Measurements from ENCODE around the gene DNM1.
A peak's percentile ranks its signal among the peaks of the same experiment; 100 is the strongest.

DNM1 gene

DNA sequence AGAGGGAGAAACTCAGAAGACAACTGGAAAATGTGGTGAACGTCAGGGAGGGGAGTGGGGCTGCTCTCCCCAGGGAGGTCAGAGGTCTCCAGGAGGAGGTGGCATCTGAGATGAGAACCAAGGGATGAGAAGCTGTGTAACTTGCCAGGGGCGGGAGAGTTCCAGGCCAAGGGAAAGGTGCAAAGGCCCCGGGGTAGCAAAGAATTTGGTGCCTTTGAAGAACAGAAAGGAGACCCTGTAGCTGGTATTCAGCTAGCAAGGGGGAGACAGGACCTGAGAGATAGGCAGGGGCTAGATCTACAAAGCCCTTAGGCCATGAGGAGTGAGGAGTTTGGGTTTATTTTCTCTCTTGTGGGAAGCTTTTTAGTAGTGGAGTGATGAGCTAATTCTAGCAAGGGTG is 3.3 kb downstream of the DNM1 start:
- DNase-seq, result no peak

DNA sequence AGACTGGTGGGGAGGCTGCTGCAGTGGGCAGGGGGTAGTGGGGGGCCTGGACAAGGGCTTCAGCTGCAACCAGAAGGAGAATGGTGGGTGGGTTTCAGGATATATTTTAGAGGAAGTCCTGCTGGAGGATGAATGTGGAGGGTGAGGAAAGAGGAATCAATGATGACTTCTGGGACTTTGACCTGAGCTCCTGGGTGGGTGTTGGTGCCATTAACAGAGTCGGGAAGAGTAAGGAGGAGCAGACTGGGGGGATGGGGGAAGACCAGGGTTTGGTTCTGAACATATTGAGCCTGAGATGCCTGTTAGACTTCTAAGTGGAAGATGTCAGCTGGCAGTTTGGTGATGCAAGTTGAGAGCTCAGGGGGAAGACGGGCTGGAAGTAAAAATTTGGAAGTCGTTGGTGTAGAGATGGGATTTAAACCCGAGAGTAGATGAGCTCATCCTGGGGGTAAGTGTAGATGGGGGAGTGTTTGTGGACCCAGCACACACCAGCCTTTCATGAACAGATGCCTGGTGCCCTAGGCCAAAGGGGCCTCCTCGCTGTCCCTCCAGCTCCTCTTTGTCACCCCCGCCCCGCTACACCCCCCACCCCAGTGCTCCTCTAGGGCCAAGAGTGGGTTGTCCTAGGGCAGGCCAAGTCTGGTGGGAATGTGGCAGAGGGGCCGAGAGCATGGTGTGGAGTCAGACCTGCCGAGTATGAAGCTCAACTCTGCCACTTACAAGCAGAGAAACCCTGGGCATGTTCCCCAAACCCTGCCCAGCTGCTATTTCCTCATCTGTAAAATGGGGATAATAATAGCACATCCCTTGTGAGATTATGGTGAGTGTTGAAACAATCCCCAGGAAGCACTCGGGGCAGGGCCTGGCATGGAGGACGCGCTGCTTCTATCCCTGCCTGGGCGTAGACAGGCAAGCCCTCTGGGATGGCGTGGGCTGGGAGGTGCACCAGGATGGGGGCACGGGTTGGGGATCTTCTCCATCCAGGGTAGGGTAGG is 4.0 kb downstream of the DNM1 start:
- DNase-seq, result no peak

DNA sequence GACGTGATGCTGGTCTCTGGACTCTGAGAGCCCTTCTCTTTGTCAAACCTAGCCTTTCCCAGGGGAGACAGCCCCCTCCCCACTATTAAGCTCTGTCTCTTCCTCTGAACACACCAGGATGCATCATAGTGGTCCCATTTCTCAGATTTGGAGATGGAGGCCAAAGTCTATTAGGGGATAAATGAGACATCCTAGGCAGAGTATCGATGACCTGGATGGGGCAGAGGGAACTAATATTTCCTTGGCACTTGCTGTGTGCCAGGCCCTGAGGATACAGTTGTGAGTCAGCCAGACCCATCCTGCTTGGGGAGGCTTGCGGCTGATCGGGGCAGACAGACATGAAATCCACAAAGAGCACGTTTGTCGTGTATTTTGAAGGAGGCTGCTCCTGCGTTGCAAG is 5.2 kb downstream of the DNM1 start:
- no peak for DNase-seq

DNA sequence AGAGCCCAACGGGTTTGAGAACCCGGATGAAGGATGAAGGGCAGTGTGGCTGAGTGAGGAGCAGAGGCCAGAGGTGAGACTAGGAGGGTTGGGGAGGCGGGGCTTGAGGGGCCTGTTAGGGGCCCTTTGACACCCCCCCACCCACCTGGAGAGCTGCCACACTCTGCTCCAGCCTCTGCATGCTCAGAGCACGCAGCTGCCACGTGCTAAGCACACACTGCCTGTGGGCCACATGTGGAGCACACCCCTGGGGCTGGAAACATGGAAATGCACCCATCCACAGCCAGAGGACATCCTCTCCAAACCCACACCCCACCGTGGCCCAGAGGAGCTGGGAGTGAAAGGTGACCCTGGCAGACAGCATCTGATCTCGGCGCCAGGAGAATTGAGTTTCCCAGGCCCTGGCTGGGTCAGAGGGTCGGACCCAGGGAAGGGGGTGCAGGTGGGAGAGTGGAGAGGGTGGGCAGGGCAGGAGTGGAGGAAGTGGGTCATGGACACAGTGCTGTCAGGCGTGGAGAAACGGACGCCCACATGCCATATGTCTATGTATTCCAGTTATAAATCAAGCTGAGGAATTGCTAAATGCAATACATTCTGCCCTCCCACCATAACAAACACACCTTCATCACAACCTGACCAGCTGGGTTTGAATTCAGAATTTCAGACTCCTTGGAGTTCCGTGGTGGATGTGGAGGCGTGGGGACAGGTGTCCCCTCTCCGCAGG is 5.9 kb downstream of the DNM1 start:
- DNase-seq, result no peak

DNA sequence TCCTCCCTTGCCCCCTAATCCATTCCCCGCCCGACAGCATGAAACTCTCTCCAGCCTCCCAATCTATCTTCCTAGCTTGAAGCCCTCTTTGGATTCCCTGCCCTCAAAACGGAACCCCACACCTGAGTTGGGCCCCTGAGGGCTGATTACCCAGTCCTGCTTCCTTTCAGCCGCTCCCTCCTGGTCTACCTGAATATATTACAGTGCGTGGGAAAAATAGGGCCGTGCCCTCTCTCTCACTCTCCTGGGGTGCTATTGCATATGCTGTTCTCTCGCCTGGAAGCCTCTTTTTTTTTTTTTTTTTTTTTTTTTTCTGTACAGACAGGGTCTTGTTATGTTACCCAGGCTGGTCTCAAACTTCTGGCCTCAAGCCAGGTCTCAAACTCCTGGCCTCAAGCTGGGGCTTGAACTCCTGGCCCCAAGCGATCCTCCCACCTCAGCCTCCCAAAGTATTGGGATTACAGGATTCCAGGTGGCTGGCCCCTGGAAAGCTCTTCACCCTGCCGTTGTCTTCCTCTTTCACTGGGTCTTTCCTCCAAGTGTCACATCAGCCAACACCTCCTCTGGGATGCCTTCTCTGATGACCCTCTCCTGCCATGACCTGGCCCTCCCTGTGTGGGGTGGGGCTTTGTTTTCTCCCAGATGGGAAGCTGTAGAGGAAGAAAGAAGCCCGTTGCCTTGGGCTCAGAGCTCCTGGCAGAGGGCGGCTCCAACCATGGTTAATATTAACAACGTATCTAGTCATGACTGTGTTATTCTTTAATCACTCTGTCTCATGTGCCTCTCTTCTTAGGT is 8.2 kb downstream of the DNM1 start:
- no peak for DNase-seq

DNA sequence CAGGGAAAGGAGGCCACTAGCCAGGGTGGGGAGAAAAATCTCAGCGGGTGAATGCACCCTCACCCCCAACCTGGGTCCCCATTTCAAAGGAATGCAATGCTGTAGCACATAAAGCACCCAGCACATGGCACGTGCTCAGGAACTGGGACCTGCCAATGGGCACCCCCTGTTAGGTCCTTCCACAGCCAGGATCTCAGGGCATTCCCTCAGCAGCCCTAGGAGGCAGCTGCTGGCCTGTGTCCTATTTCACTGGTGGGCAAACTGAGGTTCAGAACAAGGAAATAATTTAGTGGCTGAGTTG is 8.8 kb downstream of the DNM1 start:
- DNase-seq, result no peak

DNA sequence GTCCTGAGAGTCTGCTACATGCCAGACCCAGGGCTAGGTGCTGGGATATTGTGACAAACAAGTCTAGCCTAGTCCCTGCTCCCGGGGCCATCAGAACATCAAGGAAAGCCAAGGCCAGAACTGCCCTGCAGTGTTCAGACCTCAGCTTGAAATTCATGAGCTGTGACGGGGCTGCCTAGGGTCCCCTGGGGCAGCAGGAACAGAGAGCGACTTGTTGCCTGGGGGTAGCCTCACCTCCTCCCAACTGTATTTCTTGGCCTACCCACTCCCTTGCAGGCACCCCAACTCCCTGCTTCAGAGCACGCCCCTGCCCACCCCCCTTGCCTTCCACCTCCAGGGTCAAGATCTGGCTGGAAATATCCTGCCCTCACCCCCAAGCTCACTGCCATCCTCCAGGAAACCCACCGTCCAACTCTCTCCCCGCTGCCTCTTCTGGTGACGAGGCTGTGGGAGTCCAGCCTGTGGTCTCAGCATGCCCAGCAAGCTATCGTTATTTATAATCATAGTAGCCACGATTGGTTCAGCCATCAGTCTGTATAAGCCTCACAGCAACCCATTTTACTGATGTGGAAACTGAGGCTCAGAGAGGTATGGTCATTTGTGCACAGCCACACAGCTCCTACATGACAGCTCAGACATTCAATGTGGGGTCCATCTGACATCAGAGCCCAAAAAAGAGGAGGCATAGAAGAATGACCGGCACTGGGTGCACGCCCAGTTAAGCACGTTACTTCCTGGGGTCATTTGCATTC is 10.7 kb downstream of the DNM1 start:
- DNase-seq, result no peak

DNA sequence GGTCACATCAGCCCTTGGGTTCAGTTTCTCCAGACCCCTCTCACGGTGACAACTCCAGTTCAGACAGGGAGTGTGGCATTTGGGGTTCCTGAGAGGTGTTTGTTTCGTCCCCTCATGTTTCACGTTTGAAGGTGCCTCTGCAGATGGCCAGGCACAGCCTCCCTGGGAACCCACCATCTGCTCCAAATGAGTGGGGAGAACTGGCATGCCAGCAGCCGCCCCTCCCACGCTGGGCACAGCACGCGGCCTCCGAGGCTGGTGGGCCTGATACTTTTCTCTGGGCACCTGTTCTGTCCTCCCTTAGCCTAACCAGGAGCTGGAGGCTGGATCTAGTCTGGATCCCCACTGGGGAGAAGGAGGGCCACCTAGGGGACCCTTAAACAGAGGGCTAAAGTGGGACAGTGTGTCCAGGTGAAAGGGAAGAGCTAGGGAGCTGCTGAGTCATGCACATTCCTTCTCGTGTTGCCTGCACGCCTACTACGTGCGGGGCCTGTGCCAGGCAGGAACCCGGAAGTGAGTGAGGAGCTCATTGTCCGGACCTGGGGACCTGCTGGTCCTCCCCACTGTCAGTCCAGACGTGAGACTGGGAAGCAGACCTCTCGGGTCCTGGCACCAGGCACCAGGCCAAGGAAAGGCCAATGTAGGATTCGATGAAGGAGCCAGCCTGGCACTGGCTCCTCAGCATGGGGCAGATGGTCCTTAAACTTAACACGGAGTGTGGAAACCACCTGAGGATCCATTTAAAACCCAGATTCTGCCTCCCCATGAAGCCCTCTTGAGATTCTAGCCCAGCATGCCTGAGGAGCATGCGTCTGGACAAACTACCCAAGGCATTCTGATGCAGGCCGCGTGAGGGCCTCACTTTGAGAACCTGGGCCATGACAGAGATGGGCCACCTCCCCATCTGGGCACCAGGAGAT is 11.7 kb downstream of the DNM1 start:
- DNase-seq, result no peak

DNA sequence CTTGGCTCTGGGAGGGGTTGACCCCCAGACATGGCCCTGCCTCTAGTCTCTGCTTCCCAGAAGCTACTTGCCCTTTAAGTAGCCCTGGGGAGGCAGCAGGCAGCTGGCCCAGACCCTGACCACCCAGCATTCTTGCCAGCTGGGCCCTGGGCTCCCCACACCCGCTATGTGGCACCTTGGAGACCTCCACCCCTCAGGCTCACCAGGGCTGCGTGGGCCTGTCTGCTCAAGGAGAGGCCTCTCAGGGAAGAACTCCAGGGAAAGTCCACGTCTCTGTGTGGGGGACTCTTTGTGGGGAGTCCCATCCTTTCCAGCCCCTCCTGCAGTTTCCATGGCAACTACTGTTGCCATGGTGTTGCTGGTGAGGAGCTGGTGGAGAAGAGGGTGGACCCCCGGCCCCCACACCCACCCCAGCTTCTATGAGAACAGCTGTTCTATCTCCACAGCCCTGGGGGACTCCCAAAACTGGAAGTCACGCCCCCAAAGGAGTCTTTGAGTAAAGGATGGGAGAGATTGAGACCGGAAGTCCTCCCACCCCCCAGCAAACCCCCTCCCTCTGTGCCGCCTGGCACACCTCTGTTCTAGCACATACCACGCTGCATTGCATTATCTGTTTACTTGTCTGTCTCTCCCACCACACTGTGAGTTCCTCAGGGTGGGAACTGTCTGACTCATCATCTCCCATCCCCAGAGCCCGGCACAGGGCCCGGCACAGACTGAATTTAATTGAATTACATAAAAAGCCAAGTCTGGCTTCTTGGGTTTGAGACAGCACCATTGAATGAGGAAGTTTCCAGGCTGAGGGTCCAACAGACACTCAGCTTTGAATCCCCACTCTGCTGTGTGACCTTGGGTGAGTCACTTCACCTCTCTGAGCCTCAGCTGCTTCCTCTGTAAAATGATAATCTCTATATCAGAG is 12.6 kb downstream of the DNM1 start:
- DNase-seq, result no peak

DNA sequence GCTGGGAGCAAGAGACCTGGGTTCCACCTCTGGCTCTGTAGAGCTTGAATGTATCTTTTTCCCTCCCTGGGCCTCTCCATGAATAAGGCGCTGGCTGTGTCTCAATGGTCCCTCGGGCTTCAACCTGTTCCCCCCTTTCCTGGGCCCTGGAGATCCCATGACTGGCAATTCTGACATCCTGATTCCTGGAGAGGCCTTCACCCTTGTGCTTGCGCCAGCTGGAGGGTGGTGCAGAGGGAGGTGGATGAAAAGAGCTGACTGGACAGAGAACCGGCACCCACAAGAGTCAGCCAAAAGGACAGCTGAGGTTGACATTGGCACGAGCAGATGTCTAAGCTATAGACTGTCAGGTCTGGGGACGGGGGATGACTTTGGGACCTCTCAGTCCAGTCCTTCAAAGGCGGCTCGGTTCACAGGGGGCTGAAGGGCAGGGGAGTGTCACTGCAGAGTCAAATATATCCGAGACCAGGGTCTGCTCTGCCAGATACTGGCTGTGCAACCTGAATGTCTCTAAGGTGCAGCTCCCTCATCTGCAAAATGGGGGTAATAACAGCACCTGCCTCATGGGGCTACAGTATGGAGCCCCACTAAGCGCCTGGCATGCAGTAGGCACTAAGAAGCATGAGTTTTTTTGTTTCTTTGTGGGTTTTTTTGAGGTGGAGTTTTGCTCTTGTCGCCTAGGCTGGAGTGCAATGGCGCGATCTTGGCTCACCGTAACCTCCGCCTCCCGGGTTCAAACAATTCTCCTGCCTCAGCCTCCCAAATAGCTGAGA is 13.8 kb downstream of the DNM1 start:
- no peak for DNase-seq

DNA sequence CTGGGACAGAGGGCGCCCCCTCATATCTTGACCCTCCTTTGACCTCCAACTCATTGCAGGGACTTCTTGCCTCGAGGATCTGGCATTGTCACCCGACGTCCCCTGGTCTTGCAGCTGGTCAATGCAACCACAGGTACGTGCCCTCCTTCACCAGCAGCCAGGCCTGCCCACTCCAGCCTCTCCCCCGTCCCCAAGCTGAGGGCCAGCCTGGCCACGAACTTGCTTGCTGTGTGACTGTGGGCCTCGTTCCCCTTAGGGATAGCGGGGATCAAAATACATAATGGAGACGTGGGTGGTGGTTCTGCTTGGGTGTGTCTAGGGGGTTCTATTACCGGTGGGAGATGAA is 15.0 kb downstream of the DNM1 start:
- DNase-seq, result no peak

DNA sequence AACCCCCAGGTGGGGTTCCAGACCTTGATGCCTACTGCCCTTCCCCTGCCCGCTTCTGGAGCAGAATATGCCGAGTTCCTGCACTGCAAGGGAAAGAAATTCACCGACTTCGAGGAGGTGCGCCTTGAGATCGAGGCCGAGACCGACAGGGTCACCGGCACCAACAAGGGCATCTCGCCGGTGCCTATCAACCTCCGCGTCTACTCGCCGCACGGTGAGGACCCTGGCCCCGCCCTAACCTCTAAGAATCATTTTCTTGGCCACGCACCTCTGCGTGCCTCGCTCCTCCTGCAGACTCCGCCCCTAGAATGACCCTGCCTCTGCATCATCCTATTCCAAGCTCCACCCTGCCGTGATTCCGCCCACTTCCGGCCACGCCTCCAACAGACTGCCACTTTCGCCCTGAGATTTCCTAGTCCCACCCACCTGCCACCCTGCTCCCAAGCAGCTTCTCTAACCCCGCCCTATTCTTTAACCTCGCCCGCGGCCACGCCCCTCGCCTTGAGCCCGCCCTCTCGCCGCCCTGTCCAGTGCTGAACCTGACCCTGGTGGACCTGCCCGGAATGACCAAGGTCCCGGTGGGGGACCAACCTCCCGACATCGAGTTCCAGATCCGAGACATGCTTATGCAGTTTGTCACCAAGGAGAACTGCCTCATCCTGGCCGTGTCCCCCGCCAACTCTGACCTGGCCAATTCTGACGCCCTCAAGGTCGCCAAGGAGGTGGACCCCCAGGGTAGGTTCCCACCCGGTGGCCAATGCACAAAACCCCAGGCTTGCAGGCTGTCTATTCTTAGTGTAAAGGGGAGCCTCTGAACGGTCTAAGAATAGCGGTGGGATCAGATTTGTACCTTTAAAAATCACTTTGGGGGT is 15.6 kb downstream of the DNM1 start:
- DNase-seq, result peak; percentile 66

DNA sequence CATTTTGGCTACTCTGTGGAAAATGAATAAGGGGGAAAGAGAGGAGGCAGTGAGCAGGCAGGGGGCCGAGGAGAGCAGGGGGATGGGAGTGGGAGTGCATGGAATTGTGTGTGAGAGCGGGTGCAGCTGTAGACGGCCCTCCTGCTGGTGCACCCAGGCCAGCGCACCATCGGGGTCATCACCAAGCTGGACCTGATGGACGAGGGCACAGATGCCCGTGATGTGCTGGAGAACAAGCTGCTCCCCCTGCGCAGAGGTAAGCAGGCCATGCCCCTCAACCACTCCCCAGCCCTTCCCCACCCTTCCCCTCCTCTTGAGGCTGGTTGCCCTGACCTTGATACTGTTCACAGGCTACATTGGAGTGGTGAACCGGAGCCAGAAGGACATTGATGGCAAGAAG is 16.7 kb downstream of the DNM1 start:
- no peak for DNase-seq

DNA sequence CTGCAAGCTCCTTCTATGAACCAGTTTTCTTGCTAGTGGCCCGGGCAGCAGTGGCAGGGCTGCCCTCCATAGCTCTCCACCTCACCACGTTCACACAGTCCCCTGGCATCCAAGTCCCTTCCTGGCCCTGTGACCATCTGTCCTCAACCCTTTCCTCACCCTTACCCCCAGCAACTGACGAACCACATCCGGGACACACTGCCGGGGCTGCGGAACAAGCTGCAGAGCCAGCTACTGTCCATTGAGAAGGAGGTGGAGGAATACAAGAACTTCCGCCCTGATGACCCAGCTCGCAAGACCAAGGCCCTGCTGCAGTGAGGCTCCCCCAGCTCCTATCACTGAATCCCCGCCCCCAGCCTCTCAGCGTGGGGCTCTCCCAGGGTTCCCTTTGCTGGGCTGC is 18.8 kb downstream of the DNM1 start:
- no peak for DNase-seq

DNA sequence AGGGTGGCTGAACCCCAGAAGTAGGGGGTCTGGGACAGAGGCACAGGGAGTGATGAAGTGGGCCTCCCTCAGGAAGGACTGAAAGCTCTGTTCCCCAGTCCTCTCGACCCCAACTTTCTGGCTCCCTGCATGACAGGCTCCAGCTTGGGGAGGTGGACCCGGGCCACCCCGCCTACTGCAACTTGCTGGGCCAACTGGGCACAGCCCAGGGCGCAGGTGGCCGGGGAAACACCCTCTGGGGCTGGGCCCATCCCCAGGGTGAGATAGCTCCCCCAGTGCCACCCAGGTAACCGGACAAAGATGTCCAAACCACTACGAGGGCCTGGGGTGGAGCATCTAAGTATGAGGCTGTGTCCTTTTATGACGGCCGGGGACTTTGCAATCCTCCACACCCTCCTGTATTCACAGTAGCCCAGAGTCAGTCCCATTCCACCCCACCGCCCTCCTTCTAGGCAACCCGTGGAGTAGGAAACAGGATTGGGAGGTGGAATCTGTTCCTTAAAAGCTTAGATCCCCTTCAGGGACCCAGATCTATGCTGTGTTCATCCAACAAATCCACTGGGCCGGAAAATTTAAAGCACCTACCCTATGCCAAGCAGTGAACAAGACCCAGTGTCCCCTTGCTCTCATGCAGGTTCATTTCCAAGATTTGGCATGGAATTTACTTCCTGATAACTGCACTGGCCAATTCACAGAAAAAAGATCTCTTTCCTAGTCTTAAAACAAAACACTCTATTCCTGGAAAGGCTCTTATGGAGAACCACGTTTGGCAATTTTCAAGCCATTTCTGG is 19.9 kb downstream of the DNM1 start:
- no peak for DNase-seq

DNA sequence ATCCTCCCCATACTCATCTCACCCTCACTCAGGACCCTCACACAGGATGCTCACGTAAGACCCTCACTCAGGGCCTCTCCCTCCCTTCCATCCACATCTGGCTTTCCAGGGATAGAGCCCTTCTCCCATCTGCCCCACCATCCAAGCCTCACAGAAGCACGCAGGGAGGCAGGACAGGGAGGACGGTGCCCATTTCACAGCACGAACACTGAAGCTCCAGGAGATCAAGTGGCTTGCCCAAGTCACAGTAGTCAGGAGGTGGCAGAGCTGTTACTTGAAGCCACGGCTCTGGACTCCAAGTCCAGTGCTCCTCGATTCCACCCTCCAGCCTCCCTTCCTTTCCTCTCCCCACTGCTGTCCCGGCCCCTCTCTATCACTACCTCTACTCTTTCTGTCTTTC is 21.7 kb downstream of the DNM1 start:
- DNase-seq, result no peak

DNA sequence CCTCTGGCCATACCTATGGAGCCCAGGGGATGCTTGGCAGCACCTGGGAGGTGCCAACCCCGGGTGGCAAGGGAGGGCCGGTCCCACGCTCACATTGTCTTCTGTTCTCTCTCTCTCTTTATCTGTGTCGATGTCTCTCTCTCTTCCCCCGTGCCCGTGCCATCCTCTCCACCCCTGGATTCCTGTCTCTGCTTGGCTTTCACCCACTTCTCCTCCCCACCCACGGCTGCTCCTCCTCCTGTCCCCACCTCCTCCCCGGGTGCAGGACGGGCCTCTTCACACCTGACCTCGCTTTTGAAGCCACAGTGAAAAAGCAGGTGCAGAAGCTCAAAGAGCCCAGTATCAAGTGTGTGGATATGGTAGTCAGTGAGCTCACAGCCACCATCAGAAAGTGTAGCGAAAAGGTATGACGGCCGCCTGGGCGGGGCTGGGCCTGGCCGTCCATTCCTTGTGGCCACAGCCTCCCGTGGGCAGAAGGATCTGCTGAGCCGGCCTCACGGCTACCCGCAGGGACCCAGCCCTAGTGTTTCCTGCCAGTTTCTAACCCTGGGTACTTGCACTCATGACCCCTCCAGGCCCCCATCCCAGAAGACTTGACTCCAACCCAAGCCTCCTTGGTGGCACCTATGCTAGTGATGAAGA is 22.7 kb downstream of the DNM1 start:
- DNase-seq, result no peak

DNA sequence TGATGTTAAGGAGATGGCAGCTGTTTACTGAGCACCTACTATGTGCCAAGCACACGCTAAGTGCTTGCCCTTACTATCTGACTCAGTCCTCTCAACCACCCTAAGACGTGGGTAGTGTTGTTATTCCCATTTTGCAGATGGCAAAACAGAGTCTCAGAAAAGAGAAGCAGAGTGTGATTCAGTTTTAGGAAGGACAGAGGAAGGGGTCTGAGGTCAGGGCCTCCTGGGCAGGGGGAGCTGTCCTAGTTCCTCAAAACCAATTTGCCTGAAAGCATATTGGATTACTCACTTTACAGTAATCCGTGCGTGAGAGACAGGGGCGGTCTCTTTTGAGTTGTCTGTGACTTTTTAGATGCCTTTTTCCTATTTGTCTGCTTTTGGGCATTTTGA is 23.2 kb downstream of the DNM1 start:
- no peak for DNase-seq

Data from NCI-H1436 treated with DMSO at 0.1 percent for 48 hours (cell line).